Kidney (tissue), 14 donors: ENCODE results near the gene OLR1. TPM values are rescaled to one million over a fixed set of nuclear protein-coding genes. Genes with fewer than 3 reads are reported as not detected.

ENCODE experiments used
- DNase-seq, 5 donors: peaks; one replicate each; pipeline ENCODE4 v3.0.0-alpha.2; 2013 to 2020
- FAIRE-seq: peaks from 2 replicates; lab custom pipeline; 2012; peaks lifted over from hg19 to GRCh38; lab: Jason Lieb, UNC
- H3K27ac ChIP-seq, 2 donors: one replicate each; pipeline ENCODE4 v1.7.0; 2013; ENCODE audit warnings: low read depth in 2 of 2, low read length in 2 of 2, inconsistent platforms in 1 of 2
- H3K27me3 ChIP-seq: one replicate; pipeline ENCODE4 v1.7.1; 2013; ENCODE audit warnings: low read length, inconsistent platforms; ENCODE audit not compliant: control insufficient read depth, insufficient read depth
- H3K36me3 ChIP-seq, 3 donors: one replicate each; pipeline versions ENCODE4 v1.7.0 to v1.7.1; 2013; ENCODE audit warnings: low read length in 3 of 3, control low read depth in 1 of 3, inconsistent platforms in 1 of 3; ENCODE audit not compliant: insufficient read depth in 3 of 3, control insufficient read depth in 2 of 3
- H3K4me1 ChIP-seq, 3 donors: one replicate each; pipeline versions ENCODE4 v1.7.0 to v1.7.1; 2013; ENCODE audit warnings: low read length in 3 of 3, inconsistent platforms in 1 of 3, low read depth in 1 of 3; ENCODE audit not compliant: control insufficient read depth in 2 of 3, insufficient read depth in 2 of 3
- H3K4me3 ChIP-seq, 3 donors: one replicate each; pipeline versions ENCODE4 v1.7.0 to v1.8.1; 2013; ENCODE audit warnings: low read length in 3 of 3, control low read depth in 1 of 3, inconsistent platforms in 1 of 3
- H3K9ac ChIP-seq, 3 donors: one replicate each; pipeline versions ENCODE4 v1.7.0 to v1.7.1; 2013; ENCODE audit warnings: low read length in 3 of 3, control low read depth in 1 of 3, inconsistent platforms in 1 of 3
- H3K9me3 ChIP-seq, 3 donors: one replicate each; pipeline versions ENCODE4 v1.7.0 to v1.7.1; 2013; ENCODE audit warnings: low read length in 3 of 3, control low read depth in 1 of 3, inconsistent platforms in 1 of 3; ENCODE audit not compliant: control insufficient read depth in 2 of 3, insufficient read depth in 1 of 3
- CTCF ChIP-seq: IDR thresholded peaks from 3 replicates; pipeline ENCODE4 v1.5.1; 2012; ENCODE audit warnings: mild to moderate bottlenecking, moderate library complexity, borderline replicate concordance; ENCODE audit not compliant: insufficient read depth; ENCODE audit errors: extremely low read depth
- intact Hi-C: fragments of 100-400 bp; cut with DNase I; formaldehyde crosslinking; loops from one replicate; pipeline ENCODE4 v1.11.1; 2022
- polyA plus RNA-seq: library from polyadenylated mRNA; stranded (reverse); fragments of 350-450 nt; fragmentation: Illumina TruSeq; extraction: RNeasy Lipid Tissue Mini Kit (QIAGEN cat#74804); gene quantifications from one replicate; pipeline ENCODE4 v1.2.3, GENCODE V29; 2014; ENCODE audit warnings: low read depth, low replicate concordance; ENCODE audit not compliant: insufficient read depth
- total RNA-seq: library from RNA; stranded (reverse); fragmentation: NEBNext Ultra II Directional; extraction: Animal tissue kit (Norgen Biotek cat#: 25700); gene quantifications from one replicate; pipeline ENCODE4 v1.2.1, GENCODE V29; 2021
- donor health status: control.
- donor health status: control.
- donor health status: control.
- donor health status: control.
- donor health status: control.
- donor health status: DM: yes; HTN: yes; CAD: no.
- donor health status: Normal renal cell carcinoma (clear cell type).

Gene OLR1
- total and polyA plus RNA-seq, 2 donors from 2014 or later = 6.7 to 11.5 TPM

DNA sequence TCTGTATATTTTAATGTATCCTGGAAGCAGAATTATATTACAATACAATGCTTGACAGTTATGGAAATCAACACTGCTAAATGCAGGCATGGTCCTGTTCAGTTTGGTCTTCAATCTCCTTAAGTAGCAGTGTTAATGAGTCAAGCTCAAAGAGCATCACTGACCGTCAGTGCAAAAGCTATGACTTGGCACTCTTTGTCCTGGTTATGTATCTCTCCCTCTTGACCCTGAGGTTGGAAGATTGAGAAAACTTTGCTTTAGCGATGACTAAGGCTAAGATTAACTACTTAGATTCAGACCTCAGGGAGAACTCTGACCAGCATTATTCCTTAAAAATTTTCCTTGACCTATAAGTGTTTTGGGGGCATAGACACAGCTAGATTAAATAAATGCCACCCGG, 52.9 kb downstream of the OLR1 start:
- intact Hi-C loops = no loop called here
- no peaks in the 10 kb centered on the region for H3K27me3 ChIP-seq
- no peak for FAIRE-seq

GRCh38 chr12:10115890-10116289, 56.0 kb downstream of the OLR1 start:
- FAIRE-seq (no peak), DNase-seq (no peak)
- Histone ChIP-seq H3K27me3 (no peaks in the 10 kb centered on the region), H3K9ac (no peak overlapping the region), H3K27ac (no peak overlapping the region), H3K36me3 (no peaks in the 10 kb centered on the region), H3K4me3 (no peak overlapping the region), H3K4me1 (no peaks in the 10 kb centered on the region), H3K9me3 (no peaks in the 10 kb centered on the region)
- intact Hi-C loops = no loop called here
- no peak for TF ChIP-seq CTCF

More for the DNA sequence above, 52.9 kb downstream of the OLR1 start:
- DNase-seq = no peak
- Histone ChIP-seq H3K9ac (no peak overlapping the region), H3K4me1 (no peaks in the 10 kb centered on the region), H3K9me3 (no peaks in the 10 kb centered on the region), H3K4me3 (no peak overlapping the region), H3K27ac (no peak overlapping the region), H3K36me3 (no peaks in the 10 kb centered on the region)
- TF ChIP-seq CTCF = no peak

DNA sequence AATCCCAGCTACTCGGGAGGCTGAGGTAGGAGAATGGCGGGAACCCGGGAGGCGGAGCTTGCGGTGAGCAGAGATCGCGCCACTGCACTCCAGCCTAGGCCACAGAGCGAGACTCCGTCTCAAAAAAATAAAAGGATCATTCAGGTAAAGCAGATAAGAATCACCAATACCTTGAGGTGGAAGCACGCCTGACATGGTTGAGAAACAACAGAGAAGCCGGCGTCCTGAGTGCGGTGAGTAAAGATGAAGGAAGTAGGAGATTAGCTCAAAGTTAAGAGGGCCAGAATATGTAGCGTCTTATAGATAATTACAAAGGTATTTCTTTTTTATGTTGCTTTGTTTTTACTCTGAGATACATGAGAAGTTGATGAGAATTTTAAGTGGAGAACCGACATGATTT, 56.6 kb downstream of the OLR1 start:
- Histone ChIP-seq H3K4me1 (no peaks in the 10 kb centered on the region), H3K36me3 (no peaks in the 10 kb centered on the region), H3K27me3 (no peaks in the 10 kb centered on the region), H3K4me3 (no peak overlapping the region), H3K27ac (no peak overlapping the region), H3K9ac (no peak overlapping the region), H3K9me3 (no peaks in the 10 kb centered on the region)
- intact Hi-C loops = no loop called here
- DNase-seq = no peak
- FAIRE-seq = no peak
- no peak for TF ChIP-seq CTCF

GRCh38 chr12:10113920-10114319, 58.0 kb downstream of the OLR1 start:
- no peaks in the 10 kb centered on the region for H3K27me3 ChIP-seq
- H3K4me3 ChIP-seq = no peak overlapping the region
- DNase-seq (no peak), FAIRE-seq (no peak)
- H3K9me3 ChIP-seq = no peaks in the 10 kb centered on the region
- H3K36me3 ChIP-seq = no peaks in the 10 kb centered on the region
- no peaks in the 10 kb centered on the region for H3K4me1 ChIP-seq
- H3K9ac ChIP-seq = no peak overlapping the region
- no peak overlapping the region for H3K27ac ChIP-seq
- no peak for TF ChIP-seq CTCF
- intact Hi-C loops = no loop called here
